ENCODE data around the gene AZU1.

Gene AZU1

DNA sequence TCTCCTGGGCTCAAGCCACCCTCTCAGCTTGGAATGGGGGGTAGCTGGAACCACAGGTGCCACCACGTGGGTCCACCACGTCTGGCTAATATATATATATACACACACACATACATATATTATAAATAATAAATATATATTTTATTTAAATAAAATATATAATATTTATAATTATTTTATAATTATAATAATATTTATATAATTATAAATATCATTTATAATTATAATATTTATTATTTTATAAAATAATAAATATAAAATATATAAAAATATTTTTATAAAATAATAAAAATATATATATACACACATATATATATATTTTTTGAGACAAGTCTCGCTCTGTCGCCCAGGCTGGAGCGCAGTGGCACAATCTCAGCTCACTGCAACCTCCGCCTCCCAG is 26.9 kb downstream of the AZU1 start:
- no peak for DNase-seq (ENCODE audit: low spot score)

DNA sequence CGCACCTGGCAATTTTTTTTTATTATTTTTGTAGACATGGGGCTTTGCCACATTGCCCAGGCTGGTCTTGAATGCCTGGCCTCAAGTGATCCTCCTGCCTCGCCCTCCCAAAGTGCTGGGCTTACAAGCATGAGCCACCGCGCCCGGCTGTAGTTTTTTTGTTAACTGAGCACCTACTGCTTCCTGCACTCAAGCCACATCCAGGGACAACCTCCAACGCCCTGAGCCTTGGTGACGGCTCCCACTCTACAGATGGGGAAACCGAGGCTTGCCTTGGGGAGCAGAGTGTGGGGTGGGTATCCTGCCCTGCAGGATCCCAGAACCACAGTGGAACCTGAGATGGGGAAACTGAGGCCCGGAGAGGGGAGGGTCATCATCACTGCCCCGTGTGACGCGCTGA is 27.5 kb downstream of the AZU1 start:
- no peak for DNase-seq (ENCODE audit: low spot score)

DNA sequence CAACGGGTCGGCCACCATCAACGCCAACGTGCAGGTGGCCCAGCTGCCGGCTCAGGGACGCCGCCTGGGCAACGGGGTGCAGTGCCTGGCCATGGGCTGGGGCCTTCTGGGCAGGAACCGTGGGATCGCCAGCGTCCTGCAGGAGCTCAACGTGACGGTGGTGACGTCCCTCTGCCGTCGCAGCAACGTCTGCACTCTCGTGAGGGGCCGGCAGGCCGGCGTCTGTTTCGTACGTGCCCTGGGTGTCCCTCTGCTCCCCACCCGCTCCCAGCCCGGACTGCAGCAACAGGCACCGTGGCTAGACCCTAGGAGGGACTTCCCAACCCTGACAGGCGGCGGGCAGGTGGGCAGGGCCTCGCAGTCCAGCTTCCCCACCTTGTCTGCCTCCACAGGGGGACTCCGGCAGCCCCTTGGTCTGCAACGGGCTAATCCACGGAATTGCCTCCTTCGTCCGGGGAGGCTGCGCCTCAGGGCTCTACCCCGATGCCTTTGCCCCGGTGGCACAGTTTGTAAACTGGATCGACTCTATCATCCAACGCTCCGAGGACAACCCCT is 28.0 kb downstream of the AZU1 start:
- DNase-seq (ENCODE audit: low spot score): no peak

DNA sequence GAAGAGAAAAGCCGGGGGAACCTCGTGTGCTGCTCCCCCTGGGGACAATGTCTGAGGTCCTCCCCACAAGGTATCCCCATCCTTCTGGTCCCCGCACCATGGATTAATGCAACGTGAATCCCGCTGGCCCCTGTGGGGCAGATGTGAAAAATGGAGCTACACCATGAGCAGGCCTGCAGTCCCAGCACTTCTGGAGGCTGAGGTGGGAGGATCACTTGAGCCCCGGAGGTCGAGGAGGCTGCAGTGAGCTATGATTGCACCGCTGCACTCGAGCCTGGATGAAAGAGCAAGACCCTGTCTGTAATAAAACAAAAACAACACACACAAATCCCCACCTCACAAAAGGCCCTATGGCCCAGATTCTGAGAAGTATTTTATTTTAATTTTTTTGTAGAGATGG is 30.6 kb downstream of the AZU1 start:
- no peak for DNase-seq (ENCODE audit: low spot score)

DNA sequence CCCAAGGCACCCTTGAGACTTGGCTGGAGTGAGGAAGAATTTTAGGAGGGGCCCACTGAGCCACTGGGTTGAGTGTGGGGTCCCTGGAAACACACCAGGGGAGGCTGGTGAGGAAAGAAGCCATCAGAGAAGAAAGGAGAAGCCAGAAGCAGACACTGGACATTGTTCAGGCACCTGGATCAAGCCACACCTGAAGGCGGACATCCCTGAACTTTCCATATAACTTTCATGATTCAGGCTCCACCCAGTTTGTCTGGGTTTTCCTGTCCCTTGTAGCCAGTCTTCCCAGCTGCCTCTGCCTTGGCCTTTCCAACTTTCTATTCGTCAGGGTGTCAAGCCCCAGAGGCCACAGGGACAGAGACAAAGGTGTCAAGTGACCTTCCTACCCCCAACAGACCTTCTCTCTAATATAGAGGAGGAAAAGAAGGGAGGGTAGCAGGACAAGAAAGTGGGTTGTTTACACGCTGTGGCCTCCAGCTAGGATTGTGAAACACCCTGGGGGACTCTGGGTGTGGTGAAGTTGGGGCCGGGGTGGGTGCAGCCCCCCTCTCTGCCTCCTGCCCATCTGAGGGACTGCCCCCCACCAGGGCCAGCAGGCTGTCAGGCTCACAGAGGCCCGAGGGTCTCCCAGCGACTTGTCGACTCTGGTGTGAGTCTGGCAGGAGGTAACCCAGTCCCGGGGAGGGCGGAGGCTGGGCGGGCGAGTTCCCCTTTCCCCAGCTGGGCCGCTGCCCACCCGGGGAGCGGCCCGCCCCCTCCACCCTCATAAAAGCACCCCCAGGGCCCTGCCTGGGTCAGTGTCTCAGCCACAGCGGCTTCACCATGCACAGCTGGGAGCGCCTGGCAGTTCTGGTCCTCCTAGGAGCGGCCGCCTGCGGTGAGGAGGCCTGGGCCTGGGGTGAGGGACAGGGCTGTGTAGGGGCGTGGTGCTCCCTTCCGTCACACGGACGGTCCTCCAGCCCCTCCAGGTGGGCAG is 31.5 kb downstream of the AZU1 start, which contains the start of gene CFD:
Gene CFD (plus strand): TSS at position 797 of the 976 bp plus-strand sequence. CDS start 26 bp downstream, at position 823.
- no peak for DNase-seq (ENCODE audit: low spot score)

DNA sequence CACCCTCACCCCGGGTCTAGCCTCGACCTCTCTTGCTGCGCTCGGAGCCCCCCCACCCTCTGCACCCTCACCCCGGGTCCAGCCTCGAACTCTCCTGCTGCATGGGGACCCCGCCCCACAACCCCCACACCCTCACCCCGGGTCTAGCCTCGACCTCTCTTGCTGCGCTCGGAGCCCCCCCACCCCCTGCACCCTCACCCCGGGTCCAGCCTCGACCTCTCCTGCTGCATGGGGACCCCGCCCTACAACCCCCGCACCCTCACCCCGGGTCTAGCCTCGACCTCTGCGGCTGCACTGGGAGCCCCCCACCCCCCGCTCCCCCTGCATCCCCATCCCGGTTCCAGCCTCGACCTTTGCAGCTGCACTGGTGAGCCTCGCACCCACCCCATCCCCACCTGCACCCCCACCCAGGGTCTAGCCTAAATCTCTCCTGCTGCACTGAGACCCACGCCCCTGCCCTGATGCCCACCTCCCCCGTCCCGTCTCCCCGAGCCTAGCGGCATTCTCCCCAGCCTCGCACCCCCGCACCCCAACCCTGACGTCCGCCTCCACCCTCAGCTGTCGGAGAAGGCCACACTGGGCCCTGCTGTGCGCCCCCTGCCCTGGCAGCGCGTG is 33.6 kb downstream of the AZU1 start:
- no peak for DNase-seq (ENCODE audit: low spot score)

DNA sequence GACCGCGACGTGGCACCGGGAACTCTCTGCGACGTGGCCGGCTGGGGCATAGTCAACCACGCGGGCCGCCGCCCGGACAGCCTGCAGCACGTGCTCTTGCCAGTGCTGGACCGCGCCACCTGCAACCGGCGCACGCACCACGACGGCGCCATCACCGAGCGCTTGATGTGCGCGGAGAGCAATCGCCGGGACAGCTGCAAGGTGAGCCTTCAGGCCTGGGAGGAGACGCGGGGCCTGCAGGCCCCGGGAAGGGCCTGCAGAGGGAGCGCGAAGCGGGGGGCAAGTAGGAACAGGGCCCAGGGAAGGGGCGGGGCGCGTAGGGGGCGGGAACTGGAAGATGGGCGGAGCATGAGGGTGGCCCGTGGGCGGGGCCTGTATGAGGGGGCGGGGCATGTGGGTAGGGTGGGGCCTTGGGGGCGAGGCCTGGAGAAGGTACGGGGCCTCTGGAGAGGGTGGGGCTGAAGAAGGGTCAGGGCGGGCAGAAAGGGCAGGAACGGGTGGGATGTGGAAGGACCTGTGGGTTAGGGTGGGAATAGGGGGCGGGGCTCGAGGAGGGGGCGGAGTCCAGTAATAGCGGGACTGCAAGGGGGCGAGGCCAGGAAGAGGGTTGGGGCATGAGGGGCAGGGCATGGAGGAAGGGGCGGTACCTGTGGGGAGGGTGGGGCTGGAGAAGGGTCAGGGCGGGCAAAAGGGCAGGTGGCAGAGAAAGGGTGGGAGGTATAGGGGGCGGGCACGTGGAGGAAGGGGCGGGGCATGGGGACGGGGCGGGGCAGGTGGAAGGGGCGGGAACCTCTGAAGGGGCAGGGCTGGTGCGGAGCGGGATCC is 34.3 kb downstream of the AZU1 start:
- DNase-seq (ENCODE audit: low spot score): no peak

DNA sequence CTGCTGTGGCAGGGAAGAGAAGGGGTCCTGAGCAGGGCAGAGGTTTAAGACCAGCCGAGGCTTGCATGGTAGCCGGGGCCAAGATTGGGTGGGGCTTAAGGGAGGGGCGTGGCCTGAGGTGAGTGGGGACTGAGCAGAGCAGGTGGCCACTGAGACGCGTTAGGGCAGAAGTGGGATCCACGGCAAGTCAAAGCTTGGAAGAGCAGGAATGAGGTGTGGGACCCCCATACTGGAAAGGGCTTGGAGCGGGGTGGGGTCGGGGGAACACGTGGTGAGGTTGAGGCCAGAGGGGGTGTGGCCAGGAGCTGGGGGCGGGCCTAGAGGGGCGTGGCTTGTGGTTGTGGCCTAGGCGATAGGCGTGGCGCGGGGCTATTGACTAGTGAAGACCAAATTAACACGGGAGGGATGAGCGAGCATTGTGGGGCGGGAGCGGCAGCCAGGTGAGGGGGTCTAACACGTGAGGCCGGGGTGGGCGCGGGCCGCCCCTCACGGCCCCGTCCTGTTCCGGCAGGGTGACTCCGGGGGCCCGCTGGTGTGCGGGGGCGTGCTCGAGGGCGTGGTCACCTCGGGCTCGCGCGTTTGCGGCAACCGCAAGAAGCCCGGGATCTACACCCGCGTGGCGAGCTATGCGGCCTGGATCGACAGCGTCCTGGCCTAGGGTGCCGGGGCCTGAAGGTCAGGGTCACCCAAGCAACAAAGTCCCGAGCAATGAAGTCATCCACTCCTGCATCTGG is 35.1 kb downstream of the AZU1 start:
- no peak for DNase-seq (ENCODE audit: low spot score)

DNA sequence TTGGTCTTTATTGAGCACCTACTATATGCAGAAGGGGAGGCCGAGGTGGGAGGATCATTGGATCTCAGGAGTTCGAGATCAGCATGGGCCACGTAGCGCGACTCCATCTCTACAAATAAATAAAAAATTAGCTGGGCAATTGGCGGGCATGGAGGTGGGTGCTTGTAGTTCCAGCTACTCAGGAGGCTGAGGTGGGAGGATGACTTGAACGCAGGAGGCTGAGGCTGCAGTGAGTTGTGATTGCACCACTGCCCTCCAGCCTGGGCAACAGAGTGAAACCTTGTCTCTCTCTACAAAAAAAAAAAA is 35.6 kb downstream of the AZU1 start:
- no peak for DNase-seq (ENCODE audit: low spot score)

DNA sequence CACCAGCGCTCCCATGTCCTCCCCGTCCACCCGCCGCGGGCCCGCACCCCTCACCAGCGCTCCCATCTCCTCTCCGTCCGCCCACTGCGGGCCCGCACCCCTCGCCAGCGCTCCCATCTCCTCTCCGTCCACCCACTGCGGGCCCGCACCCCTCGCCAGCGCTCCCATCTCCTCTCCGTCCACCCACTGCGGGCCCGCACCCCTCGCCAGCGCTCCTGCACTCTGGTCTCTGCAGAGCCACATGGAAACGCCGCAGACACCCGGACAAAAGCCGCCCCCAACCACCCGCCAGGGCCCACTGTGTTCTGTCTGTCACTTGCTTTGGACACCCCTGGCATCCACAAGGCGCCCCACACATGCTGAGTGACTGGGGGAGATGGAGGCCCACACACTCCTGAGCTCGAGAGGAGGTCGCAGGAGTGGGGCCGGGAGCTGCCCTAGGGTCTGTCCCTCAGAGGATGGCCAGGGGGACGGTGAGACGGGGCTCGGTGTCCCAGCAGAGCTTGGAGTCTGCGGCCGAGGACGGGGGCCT is 39.2 kb downstream of the AZU1 start:
- no peak for DNase-seq (ENCODE audit: low spot score)

DNA sequence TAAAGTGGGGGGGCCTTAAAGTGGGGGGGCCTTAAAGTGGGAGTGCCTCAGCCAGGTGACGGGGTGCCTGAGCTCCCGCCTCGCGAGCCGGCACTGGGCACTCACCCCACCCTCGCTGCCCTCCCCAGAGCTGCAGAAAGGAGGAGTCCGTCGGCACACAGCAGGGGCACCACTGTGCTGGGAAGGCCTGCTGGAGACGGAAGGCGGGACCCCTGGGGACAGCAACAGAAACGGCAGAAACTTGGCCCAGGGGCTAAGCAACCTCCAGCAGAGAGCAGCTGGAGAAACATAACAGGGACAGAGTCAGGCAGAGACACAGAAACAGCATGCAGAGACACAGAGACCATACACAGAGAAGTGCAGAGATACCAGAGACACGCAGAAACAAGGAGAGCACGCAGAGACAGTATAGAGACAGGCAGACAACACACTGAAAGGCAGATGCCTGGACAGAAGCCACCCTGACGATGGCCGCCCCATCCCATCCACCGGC is 39.7 kb downstream of the AZU1 start:
- DNase-seq (ENCODE audit: low spot score): no peak

DNA sequence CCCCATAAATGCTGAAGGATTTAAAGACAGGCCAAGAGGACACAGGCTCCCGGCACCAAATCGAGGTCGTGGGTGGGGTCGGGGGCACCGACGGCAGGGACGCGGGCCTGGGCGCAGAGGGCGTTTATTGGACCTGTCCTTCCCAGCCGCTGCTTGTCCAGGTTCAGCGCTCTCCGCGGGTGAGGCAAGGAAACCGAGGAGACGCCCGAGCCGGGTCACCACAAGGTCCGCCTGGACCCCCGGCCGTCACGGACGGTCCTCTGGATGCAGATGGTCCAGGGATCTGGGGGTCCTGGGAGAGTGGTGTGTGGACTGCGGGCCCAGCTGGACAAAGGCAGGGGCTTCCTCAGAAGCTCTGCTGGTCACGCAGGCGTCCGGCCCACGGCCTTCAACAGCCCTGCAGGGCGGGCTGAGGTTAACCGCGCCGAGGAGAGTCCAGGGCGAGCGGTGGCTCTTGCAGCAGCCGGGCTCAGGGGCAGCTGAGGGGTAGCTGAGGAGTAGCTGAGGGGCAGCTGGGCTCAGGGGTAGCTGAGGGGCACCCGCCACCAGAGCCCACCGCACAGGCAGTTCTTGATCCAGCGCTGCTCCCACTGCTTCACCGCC is 40.3 kb downstream of the AZU1 start:
- no peak for DNase-seq (ENCODE audit: low spot score)

DNA sequence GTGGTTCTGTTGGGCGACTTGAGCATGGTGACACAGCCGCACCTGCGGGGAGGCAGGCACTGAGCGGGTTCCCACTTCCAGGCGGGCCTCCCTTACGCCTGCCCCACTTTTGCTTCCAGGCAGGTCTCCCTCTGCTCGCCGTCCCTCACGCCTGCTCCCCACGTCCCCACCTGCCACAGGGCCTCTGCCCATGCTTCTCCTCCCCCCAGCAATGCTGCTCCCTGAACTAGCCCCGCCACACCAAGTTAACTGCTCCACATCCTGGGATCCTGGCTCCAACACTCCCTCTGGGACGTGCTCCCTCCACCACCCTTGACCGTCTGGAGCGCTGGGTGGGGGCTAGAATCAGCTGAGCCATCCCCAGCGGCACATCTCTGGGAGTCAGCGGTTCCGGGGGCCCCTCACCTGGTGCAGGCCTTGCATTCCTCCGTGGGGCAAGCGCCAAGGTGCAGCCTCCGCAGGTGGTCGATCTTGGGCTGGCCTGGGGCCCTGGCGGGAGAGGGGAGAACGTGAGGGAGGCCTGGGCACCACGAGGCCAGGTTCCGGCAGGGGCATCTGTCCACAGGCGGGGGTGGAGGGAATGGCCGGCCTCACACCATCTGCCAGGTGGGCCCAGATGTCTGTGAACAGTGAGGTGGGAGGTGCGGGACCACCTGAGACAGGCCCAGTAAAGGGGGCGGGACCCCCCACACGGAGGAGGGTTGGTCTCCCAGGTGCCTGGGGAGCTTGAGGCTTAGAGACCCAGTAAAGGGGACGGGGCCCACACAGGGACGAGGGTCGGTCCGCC is 41.0 kb downstream of the AZU1 start:
- DNase-seq (ENCODE audit: low spot score): no peak

DNA sequence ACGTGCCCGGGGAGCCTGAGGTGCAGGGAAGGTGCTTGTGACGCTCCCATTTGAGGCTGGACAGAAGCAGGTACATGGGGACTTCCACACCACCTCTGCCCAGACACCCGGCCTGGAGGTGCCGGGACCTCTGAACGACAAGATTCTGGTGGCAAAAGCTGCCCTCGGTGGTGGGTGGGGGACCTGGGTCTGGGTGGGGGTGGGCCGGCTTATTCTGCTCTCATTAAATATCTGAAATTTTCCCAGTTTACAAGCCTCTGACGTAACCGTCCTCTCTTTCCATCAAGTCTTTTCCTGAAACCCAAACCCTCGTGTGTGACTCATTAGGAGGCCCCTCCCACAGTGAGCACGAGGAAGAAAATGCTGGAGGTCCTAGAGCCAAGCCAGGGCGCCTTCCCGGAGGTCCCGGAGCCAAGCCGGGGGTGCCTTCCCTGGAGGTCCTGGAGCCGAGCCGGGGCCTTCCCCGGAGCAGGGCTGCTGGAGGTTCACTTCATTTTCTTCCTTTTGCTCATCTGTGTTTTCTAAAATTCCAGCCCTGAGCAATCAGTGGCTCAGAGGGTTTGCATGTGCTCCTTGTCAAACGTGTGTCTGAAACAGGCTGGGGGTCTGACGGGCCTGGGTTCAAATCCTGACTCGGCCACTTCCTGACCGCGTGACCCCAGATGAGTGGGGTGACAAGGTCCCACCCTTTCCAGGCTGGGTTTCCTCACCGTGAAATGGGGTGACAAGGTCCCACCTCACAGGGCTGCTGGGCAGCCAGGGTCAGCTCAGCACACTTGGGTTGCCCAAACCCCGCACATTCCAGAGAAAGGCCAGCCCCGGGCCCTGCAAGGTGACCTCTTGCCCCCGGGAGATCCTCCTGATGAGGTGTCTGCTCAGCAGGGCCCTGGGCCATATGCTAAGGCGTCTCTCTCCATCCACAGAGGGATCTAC is 41.9 kb downstream of the AZU1 start:
- DNase-seq (ENCODE audit: low spot score): no peak

DNA sequence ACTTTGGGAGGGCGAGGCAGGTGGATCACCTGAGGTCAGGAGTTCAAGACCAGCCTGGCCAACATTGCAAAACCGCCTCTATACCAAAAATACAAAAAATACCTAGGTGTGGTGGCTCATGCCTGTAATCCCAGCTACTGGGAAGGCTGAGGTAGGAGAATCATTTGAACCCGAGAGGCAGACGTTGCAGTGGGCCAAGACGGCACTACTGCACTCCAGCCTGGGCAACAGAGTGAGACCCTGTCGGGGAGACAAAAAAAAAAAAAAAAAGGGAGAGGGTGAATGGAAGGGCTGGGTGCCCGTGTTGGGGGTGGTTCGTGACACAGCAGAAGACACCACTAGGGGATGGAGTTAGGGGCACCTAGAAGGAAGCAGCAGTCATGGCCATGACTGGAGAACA is 42.7 kb downstream of the AZU1 start:
- DNase-seq (ENCODE audit: low spot score): no peak

DNA sequence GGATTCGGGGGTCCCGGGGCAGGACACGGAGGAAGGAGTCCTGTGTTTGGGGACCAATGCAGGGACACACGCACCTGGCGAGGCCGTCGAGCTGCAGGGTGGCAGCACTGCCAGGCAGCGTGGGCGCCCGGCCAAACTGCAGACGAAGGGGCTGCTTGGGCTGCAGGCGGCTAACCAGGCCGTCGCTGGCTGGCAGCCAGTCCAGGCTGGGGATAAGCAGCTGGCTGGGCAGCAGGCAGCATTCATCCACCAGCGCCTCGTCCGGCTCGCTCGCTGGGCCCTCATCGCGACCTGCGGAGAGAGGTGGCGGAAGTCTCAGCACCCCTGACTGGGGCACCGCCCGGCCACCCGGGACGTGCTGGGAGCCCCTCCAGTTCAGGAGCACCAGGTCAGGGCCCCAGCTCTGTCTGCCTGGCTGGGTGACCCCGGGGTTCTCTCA is 43.3 kb downstream of the AZU1 start:
- no peak for DNase-seq (ENCODE audit: low spot score)

DNA sequence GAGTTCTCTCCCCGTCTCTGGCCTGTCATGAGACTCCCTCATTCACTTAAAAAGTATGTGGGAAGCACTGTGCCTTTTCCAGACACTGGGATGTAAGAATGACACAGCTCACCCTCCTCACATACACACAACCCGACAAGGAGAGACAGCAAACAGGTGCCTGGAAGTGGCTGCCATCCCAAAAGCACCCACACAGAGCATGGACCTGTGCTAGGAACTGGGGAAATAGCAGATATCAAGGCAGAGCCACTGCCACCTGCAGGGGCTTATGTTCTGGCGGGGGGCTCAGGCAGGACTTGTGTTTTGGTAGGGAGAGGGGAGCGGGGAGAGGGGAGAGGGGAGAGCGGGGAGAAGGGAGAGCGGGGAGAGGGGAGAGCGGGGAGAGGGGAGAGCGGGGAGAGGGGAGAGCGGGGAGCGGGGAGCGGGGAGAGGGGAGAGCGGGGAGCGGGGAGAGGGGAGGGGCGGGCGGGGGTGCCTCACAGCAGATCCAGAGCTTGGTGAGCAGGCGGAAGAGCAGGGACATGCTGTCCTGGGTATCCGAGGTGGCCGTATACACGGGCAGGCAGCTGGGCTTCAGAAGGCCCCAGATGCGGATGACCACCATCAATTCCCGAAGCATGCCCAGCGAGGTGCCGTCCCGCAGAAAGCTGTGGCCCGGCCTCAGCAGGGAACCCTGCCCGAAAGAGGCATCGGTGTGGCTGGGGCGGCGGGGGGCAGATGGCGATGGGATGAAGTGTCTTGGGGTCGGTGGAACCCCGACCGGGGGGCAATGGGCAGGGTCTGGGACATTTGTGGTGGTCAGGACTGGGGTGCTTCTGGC is 44.0 kb downstream of the AZU1 start:
- no peak for DNase-seq (ENCODE audit: low spot score)

Measured in globus pallidus (tissue), 1 donor.